ENCODE measurements around the gene B3GNT8. TPM values are rescaled to one million over a fixed set of nuclear protein-coding genes. Genes with fewer than 3 reads are reported as not detected.
"Not testable (repeated sequence)": the region's sequence is repeated elsewhere in the genome, so short reads cannot be mapped to it uniquely, and the experiment has no call there.

B3GNT8 gene
- total RNA-seq, 1 experiment from 2014 or later, result not detected

DNA sequence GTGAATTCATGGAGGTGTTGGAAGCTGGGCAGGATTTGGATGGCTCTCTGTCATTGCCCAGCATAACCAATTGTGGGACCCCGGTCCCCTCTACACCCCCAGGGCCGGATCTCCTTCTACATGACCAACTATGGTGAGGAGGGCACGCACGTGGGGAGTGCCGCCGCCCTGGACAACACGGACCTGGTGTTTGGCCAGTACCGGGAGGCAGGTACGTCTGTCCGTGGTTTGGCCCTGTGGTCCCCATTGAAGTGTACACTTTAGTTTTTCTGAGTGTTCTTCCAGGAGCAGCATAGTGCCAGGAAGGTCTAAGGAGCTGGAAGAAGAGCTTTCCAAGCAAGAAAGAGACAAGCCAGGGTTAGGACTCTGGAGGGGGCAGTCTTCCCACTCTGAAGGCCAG lies 13.2 kb downstream of the B3GNT8 start:
- H3K4me3 ChIP-seq (ENCODE audit: low read length), result no peak overlapping the region

DNA sequence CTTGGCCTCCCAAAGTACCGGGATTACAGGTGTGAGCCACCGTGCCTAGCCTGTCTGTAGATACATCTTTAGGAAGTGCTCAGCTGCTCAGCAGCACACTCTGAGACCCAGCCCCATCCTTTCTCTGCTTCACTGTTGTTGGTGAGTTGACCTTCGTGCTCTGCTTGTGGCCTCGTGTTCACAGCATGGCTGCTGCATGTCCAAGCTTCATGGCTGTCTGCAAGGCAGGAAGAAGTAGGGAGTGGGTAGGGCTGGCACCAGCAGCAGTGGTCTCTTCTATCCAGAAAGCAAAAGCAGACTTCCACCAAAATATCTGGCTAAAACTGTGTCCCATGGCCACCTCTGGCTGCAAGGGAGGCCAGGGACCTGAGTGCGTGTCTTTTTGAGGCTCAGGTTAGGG lies 14.2 kb downstream of the B3GNT8 start:
- H3K9ac ChIP-seq (ENCODE audit: low read length), result no peak overlapping the region
- H4K20me1 ChIP-seq (ENCODE audit: insufficient read depth, low read depth, low read length), result no peaks in the 10 kb centered on the region
- H2AFZ ChIP-seq (ENCODE audit: low read length), result no peak overlapping the region
- H3K9me3 ChIP-seq (ENCODE audit: low read length), result no peaks in the 10 kb centered on the region
- H3K79me2 ChIP-seq (ENCODE audit: low read length), result no peaks in the 10 kb centered on the region; the same call in 1 of the 2 replicates
- H3K27ac ChIP-seq (ENCODE audit: low read length), result no peak overlapping the region
- no peak for DNase-seq
- no peaks in the 10 kb centered on the region for H3K27me3 ChIP-seq (ENCODE audit: low read length)
- peaks cover 7% of the 10 kb centered on the region for H3K4me1 ChIP-seq (ENCODE audit: low read length)
- H3K36me3 ChIP-seq (ENCODE audit: insufficient read depth, low read length), result no peaks in the 10 kb centered on the region
- no peak overlapping the region for H3K4me3 ChIP-seq (ENCODE audit: low read length)
- no peaks in the 10 kb centered on the region for H3K9me2 ChIP-seq (replicated peaks; ENCODE audit: insufficient read depth, low read length)
- H3K4me2 ChIP-seq (ENCODE audit: low read depth, low read length, poor library complexity, severe bottlenecking), result no peak overlapping the region

More for the DNA sequence above, 13.2 kb downstream of the B3GNT8 start:
- no peak overlapping the region for H3K4me2 ChIP-seq (ENCODE audit: low read depth, low read length, poor library complexity, severe bottlenecking)
- no peak overlapping the region for H2AFZ ChIP-seq (ENCODE audit: low read length)
- no peaks in the 10 kb centered on the region; the same call in 1 of the 2 replicates for H3K79me2 ChIP-seq (ENCODE audit: low read length)
- no peaks in the 10 kb centered on the region for H4K20me1 ChIP-seq (ENCODE audit: insufficient read depth, low read depth, low read length)
- no peak for DNase-seq
- H3K9ac ChIP-seq (ENCODE audit: low read length), result no peak overlapping the region
- H3K27ac ChIP-seq (ENCODE audit: low read length), result no peak overlapping the region
- no peaks in the 10 kb centered on the region for H3K4me1 ChIP-seq (ENCODE audit: low read length)
- no peaks in the 10 kb centered on the region for H3K36me3 ChIP-seq (ENCODE audit: insufficient read depth, low read length)
- H3K9me3 ChIP-seq (ENCODE audit: low read length), result no peaks in the 10 kb centered on the region
- no peaks in the 10 kb centered on the region for H3K9me2 ChIP-seq (replicated peaks; ENCODE audit: insufficient read depth, low read length)
- H3K27me3 ChIP-seq (ENCODE audit: low read length), result no peaks in the 10 kb centered on the region

DNA sequence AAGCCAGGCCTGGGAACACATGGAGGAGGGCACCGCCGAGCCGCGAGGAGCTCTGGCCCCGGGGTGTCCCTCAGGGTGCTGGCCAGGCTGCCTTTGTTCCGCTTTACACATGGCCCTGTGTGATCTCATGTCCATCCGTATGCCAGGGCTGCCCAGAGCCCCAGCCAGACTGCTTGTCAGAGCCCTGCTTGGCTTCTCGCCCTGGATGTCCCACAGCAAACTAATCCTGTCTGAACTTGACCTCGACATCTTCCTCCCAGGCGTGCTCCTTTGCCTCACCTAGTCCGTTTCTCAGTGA lies 15.3 kb downstream of the B3GNT8 start:
- DNase-seq, result no peak
- no peaks in the 10 kb centered on the region for H3K9me2 ChIP-seq (replicated peaks; ENCODE audit: insufficient read depth, low read length)
- no peak overlapping the region for H3K9ac ChIP-seq (ENCODE audit: low read length)
- no peaks in the 10 kb centered on the region for H3K27me3 ChIP-seq (ENCODE audit: low read length)
- H3K4me1 ChIP-seq (ENCODE audit: low read length), result peaks cover 18% of the 10 kb centered on the region
- H3K79me2 ChIP-seq (ENCODE audit: low read length), result no peaks in the 10 kb centered on the region; the same call in 1 of the 2 replicates
- H4K20me1 ChIP-seq (ENCODE audit: insufficient read depth, low read depth, low read length), result no peaks in the 10 kb centered on the region
- H3K36me3 ChIP-seq (ENCODE audit: insufficient read depth, low read length), result no peaks in the 10 kb centered on the region
- no peaks in the 10 kb centered on the region for H3K9me3 ChIP-seq (ENCODE audit: low read length)
- no peak overlapping the region for H3K4me2 ChIP-seq (ENCODE audit: low read depth, low read length, poor library complexity, severe bottlenecking)
- H2AFZ ChIP-seq (ENCODE audit: low read length), result no peak overlapping the region
- no peak overlapping the region for H3K27ac ChIP-seq (ENCODE audit: low read length)
- H3K4me3 ChIP-seq (ENCODE audit: low read length), result no peak overlapping the region

DNA sequence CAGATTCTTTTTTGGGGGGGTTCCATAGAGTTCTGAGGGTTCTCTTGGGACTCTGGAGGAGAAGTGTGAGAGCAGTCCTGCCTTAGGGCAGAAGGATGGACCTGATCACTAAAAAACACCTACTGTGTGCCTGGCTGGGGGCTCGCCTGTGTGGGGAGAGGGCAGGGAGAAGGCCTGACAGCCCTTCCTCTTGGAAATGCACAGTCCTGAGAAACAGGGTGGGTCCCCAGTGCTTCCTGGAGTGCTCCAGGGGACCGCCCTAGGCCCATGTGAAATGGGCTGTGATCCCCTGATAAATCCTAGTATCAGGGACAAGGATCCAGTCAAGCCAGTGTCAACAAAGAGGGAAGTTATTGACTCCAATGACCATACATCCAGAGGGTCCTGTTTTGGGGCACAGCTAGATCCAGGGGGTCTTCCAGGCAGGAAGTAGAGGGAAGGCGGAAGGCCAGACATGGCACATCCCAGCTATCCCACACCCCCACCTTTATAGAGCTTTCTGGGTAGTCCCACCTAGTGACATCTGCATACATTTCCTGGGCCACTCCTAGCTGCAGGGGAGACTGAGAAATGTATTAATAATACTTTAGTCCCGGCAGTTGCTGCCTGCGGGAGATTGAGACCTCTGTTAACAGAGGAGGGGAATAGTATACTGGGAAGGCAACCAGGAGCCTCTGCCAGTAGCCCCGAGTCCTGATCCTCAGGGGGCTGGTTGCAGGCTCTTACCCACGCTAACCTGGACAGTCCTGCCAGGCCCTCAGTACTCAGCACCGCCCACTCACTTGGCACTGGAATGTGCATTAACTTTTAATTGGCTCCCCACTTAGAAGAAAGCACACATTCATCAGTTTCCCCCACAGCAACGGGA lies 15.8 kb downstream of the B3GNT8 start:
- Histone ChIP-seq H3K9me3 (ENCODE audit: low read length) (no peaks in the 10 kb centered on the region), H3K79me2 (ENCODE audit: low read length) (no peaks in the 10 kb centered on the region; the same call in 1 of the 2 replicates), H3K27me3 (ENCODE audit: low read length) (no peaks in the 10 kb centered on the region), H3K4me1 (ENCODE audit: low read length) (peaks cover 20% of the 10 kb centered on the region), H3K9me2 (replicated peaks; ENCODE audit: insufficient read depth, low read length) (no peaks in the 10 kb centered on the region), H3K4me2 (ENCODE audit: low read depth, low read length, poor library complexity, severe bottlenecking) (no peak overlapping the region), H2AFZ (ENCODE audit: low read length) (no peak overlapping the region), H3K36me3 (ENCODE audit: insufficient read depth, low read length) (no peaks in the 10 kb centered on the region), H3K27ac (ENCODE audit: low read length) (no peak overlapping the region), H3K9ac (ENCODE audit: low read length) (no peak overlapping the region), H4K20me1 (ENCODE audit: insufficient read depth, low read depth, low read length) (no peaks in the 10 kb centered on the region), H3K4me3 (ENCODE audit: low read length) (no peak overlapping the region)
- no peak for DNase-seq

DNA sequence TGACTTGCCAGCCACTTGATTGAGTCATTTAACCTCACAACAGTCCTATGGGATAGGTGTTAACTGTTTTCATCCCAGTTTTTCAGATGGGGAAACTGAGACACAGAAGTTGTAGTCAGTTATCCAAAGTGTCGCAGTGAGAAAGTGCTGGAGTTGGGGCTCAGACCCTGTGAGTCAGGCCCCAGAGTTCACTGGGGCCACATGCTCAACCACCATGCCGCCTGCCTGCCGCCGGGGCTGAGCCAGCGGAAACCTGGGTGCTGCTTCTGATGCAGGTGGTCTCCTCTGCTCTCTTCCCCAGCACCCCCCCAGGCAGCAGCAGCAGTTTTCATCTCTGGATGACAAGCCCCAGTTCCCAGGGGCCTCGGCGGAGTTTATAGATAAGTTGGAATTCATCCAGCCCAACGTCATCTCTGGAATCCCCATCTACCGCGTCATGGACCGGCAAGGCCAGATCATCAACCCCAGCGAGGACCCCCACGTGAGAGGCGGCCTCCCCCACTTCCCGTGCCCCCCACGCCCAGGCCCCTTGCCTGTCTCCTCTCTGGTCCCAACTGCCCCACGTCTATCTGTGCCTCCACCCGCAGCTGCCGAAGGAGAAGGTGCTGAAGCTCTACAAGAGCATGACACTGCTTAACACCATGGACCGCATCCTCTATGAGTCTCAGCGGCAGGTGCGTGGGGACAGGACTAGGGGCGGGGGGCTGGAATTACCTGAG lies 16.7 kb downstream of the B3GNT8 start:
- no peak overlapping the region for H3K9ac ChIP-seq (ENCODE audit: low read length)
- H3K36me3 ChIP-seq (ENCODE audit: insufficient read depth, low read length), result no peaks in the 10 kb centered on the region
- peaks cover 20% of the 10 kb centered on the region for H3K4me1 ChIP-seq (ENCODE audit: low read length)
- no peak overlapping the region for H3K27ac ChIP-seq (ENCODE audit: low read length)
- no peak overlapping the region for H3K4me2 ChIP-seq (ENCODE audit: low read depth, low read length, poor library complexity, severe bottlenecking)
- H3K4me3 ChIP-seq (ENCODE audit: low read length), result no peak overlapping the region
- no peaks in the 10 kb centered on the region for H3K27me3 ChIP-seq (ENCODE audit: low read length)
- DNase-seq, result no peak
- no peaks in the 10 kb centered on the region for H4K20me1 ChIP-seq (ENCODE audit: insufficient read depth, low read depth, low read length)
- no peak overlapping the region for H2AFZ ChIP-seq (ENCODE audit: low read length)
- H3K9me2 ChIP-seq (replicated peaks; ENCODE audit: insufficient read depth, low read length), result no peaks in the 10 kb centered on the region
- H3K79me2 ChIP-seq (ENCODE audit: low read length), result no peaks in the 10 kb centered on the region; the same call in 1 of the 2 replicates
- no peaks in the 10 kb centered on the region for H3K9me3 ChIP-seq (ENCODE audit: low read length)

DNA sequence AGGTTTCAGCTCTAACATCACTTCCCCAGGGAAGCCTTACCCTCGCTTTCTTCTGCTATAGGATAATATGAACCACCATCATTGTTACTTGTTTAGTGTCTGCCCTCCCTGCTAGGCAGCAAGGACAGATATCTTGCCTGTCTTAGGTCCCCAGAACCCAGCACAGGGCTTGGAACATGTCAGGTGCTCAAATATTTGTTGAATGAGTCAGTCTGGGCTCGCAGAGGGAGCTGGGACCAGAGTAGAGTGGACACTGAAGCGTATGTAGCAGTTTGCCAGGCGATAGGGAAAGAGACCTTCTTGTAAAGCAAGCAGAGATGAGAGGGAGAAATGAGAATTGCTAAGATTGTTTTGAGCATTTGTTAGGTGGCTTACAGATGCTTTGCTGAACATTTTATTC lies 17.9 kb downstream of the B3GNT8 start:
- no peaks in the 10 kb centered on the region; the same call in 1 of the 2 replicates for H3K79me2 ChIP-seq (ENCODE audit: low read length)
- peaks cover 20% of the 10 kb centered on the region for H3K4me1 ChIP-seq (ENCODE audit: low read length)
- no peaks in the 10 kb centered on the region for H3K9me3 ChIP-seq (ENCODE audit: low read length)
- H3K27me3 ChIP-seq (ENCODE audit: low read length), result no peaks in the 10 kb centered on the region
- no peak overlapping the region for H2AFZ ChIP-seq (ENCODE audit: low read length)
- H3K4me2 ChIP-seq (ENCODE audit: low read depth, low read length, poor library complexity, severe bottlenecking), result no peak overlapping the region
- no peak overlapping the region for H3K4me3 ChIP-seq (ENCODE audit: low read length)
- no peak overlapping the region for H3K27ac ChIP-seq (ENCODE audit: low read length)
- H3K36me3 ChIP-seq (ENCODE audit: insufficient read depth, low read length), result no peaks in the 10 kb centered on the region
- no peaks in the 10 kb centered on the region for H4K20me1 ChIP-seq (ENCODE audit: insufficient read depth, low read depth, low read length)
- DNase-seq, result no peak
- no peak overlapping the region for H3K9ac ChIP-seq (ENCODE audit: low read length)
- no peaks in the 10 kb centered on the region for H3K9me2 ChIP-seq (replicated peaks; ENCODE audit: insufficient read depth, low read length)

DNA sequence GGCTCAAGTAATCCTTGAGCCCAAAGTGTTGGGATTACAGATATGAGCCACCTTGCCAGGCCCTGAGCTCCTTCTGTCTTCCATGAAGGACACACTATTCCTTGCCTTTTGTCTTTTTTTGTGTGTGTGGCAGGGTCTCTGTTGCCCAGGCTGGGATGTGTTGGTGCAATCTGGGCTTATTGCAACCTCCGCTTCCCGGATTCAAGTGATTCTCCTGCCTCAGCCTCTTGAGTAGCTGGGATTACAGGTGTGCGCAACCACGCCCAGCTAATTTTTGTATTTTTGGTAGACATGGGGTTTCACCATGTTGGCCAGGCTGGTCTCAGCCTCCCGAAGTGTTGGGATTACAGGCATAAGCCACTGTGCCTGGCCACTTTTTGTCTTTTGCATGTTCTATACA lies 18.3 kb downstream of the B3GNT8 start:
- not testable (repeated sequence) for H3K27me3 ChIP-seq (ENCODE audit: low read length); H3K4me2 ChIP-seq (ENCODE audit: low read depth, low read length, poor library complexity, severe bottlenecking); H3K79me2 ChIP-seq (ENCODE audit: low read length); H4K20me1 ChIP-seq (ENCODE audit: insufficient read depth, low read depth, low read length); H3K27ac ChIP-seq (ENCODE audit: low read length); H2AFZ ChIP-seq (ENCODE audit: low read length); H3K4me3 ChIP-seq (ENCODE audit: low read length); H3K9ac ChIP-seq (ENCODE audit: low read length); H3K9me2 ChIP-seq (replicated peaks; ENCODE audit: insufficient read depth, low read length); H3K36me3 ChIP-seq (ENCODE audit: insufficient read depth, low read length); H3K9me3 ChIP-seq (ENCODE audit: low read length); DNase-seq
- peaks cover 20% of the 10 kb centered on the region for H3K4me1 ChIP-seq (ENCODE audit: low read length)

DNA sequence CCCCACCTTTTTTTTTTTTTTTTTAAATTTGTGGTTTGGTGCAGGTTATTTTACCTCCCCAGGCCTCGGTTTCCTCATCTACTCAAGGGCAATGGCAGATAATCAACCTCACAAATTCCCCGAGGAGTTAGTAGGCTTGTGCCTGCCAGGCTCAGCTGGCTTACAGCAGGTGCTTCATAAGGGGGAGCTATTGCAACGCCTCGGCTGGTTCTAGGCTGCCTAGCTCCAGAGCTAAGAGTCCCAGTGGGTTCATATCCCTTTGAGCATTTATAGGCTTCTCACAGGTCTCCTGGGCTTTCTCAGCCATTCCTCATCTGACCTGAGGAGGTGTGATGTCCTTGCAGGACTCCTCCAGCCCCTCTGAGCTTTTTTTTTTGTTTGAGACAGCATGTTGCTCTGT lies 18.9 kb downstream of the B3GNT8 start:
- Histone ChIP-seq H3K79me2 (ENCODE audit: low read length) (peaks cover 2% of the 10 kb centered on the region; the same call in 1 of the 2 replicates), H3K4me2 (ENCODE audit: low read depth, low read length, poor library complexity, severe bottlenecking) (peak overlapping the region; percentile 11), H3K9me2 (replicated peaks; ENCODE audit: insufficient read depth, low read length) (no peaks in the 10 kb centered on the region), H3K36me3 (ENCODE audit: insufficient read depth, low read length) (no peaks in the 10 kb centered on the region), H3K4me1 (ENCODE audit: low read length) (peaks cover 20% of the 10 kb centered on the region), H3K27ac (ENCODE audit: low read length) (peak overlapping the region; percentile 53; the same call in 1 of the 2 replicates), H3K27me3 (ENCODE audit: low read length) (no peaks in the 10 kb centered on the region), H3K9ac (ENCODE audit: low read length) (no peak overlapping the region), H3K9me3 (ENCODE audit: low read length) (no peaks in the 10 kb centered on the region), H4K20me1 (ENCODE audit: insufficient read depth, low read depth, low read length) (no peaks in the 10 kb centered on the region), H3K4me3 (ENCODE audit: low read length) (no peak overlapping the region), H2AFZ (ENCODE audit: low read length) (no peak overlapping the region)
- DNase-seq, result peak; percentile 76

All from Karpas-422 (cell line).